ENCODE data around the gene CCDC148.

Gene CCDC148

DNA sequence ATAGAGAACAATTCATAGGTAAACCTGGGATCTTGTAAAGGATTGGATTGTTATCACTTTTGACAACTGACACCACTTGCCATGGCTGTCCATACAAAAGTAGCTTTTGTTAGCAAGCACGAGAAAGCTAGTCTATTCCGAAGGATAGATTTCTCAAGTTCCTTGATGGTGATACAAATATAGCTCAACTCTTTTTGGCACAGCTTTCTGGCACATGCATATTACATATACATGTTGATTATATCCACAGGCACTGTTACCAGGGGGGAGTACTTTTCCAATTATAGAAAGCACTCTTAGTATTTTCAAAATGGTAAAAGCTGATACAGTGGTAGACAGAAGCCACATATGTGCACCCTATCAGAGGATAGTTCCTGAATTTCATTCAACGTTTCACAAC lies 186.0 kb downstream of the CCDC148 start:
- Histone ChIP-seq H3K4me3 (ENCODE audit: insufficient read depth, low read length, poor library complexity, severe bottlenecking) (no peak overlapping the region), H3K9ac (ENCODE audit: low read length) (no peak overlapping the region), H3K27ac (ENCODE audit: low read depth, low read length) (no peak overlapping the region), H3F3A (ENCODE audit: insufficient read depth) (no peaks in the 10 kb centered on the region), H3K79me2 (ENCODE audit: insufficient read depth, low read length) (no peaks in the 10 kb centered on the region), H3K36me3 (ENCODE audit: low read length) (no peaks in the 10 kb centered on the region), H3K9me2 (replicated peaks; ENCODE audit: insufficient read depth, low read length) (no peaks in the 10 kb centered on the region), H3K9me3 (ENCODE audit: insufficient read depth, low read length) (no peaks in the 10 kb centered on the region), H4K20me1 (ENCODE audit: low read depth, low read length) (no peaks in the 10 kb centered on the region), H3K27me3 (ENCODE audit: low read length) (no peaks in the 10 kb centered on the region), H3K4me2 (ENCODE audit: low read depth, low read length, poor library complexity, severe bottlenecking) (no peak overlapping the region), H2AFZ (ENCODE audit: low read depth, low read length, severe bottlenecking) (no peak overlapping the region)
- TF ChIP-seq, protein P1, sequence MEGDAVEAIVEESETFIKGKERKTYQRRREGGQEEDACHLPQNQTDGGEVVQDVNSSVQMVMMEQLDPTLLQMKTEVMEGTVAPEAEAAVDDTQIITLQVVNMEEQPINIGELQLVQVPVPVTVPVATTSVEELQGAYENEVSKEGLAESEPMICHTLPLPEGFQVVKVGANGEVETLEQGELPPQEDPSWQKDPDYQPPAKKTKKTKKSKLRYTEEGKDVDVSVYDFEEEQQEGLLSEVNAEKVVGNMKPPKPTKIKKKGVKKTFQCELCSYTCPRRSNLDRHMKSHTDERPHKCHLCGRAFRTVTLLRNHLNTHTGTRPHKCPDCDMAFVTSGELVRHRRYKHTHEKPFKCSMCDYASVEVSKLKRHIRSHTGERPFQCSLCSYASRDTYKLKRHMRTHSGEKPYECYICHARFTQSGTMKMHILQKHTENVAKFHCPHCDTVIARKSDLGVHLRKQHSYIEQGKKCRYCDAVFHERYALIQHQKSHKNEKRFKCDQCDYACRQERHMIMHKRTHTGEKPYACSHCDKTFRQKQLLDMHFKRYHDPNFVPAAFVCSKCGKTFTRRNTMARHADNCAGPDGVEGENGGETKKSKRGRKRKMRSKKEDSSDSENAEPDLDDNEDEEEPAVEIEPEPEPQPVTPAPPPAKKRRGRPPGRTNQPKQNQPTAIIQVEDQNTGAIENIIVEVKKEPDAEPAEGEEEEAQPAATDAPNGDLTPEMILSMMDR (IDR thresholded peaks at IDR 0.05; ENCODE audit: insufficient read depth, low read length, poor library complexity, severe bottlenecking) = no peak
- no peak for TF ChIP-seq EZH2phosphoT487 (conservative IDR thresholded peaks at IDR 0.05; ENCODE audit: low read length)

DNA sequence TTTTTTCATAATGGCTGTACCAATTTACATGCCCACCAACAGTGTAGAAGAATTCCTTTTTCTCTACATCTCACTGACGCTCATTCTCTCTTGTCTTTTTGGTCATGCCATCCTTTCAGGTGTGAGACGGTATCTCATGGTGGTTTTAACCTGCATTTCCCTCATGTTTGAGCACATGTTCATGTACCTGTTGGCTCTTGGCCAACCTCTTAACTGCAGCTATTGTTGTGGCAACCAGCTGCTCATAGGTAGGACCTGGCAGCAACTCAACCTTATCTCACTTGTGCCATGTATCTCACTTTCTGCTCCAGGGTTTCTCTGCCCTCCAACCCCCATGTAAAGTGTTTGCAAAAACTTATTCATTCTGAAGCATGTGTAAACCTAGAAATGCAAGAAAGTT lies 187.4 kb downstream of the CCDC148 start:
- no peaks in the 10 kb centered on the region for H3K9me2 ChIP-seq (replicated peaks; ENCODE audit: insufficient read depth, low read length)
- H3K36me3 ChIP-seq (ENCODE audit: low read length) = no peaks in the 10 kb centered on the region
- no peak for TF ChIP-seq EZH2phosphoT487 (conservative IDR thresholded peaks at IDR 0.05; ENCODE audit: low read length)
- TF ChIP-seq, protein P1 (IDR thresholded peaks at IDR 0.05; ENCODE audit: insufficient read depth, low read length, poor library complexity, severe bottlenecking) = no peak
- H3K9ac ChIP-seq (ENCODE audit: low read length) = no peak overlapping the region
- no peaks in the 10 kb centered on the region for H3K9me3 ChIP-seq (ENCODE audit: insufficient read depth, low read length)
- no peaks in the 10 kb centered on the region for H4K20me1 ChIP-seq (ENCODE audit: low read depth, low read length)
- no peak overlapping the region for H3K27ac ChIP-seq (ENCODE audit: low read depth, low read length)
- H3F3A ChIP-seq (ENCODE audit: insufficient read depth) = no peaks in the 10 kb centered on the region
- no peak overlapping the region for H3K4me3 ChIP-seq (ENCODE audit: insufficient read depth, low read length, poor library complexity, severe bottlenecking)
- H3K27me3 ChIP-seq (ENCODE audit: low read length) = no peaks in the 10 kb centered on the region
- no peaks in the 10 kb centered on the region for H3K79me2 ChIP-seq (ENCODE audit: insufficient read depth, low read length)
- no peak overlapping the region for H3K4me2 ChIP-seq (ENCODE audit: low read depth, low read length, poor library complexity, severe bottlenecking)
- H2AFZ ChIP-seq (ENCODE audit: low read depth, low read length, severe bottlenecking) = no peak overlapping the region

DNA sequence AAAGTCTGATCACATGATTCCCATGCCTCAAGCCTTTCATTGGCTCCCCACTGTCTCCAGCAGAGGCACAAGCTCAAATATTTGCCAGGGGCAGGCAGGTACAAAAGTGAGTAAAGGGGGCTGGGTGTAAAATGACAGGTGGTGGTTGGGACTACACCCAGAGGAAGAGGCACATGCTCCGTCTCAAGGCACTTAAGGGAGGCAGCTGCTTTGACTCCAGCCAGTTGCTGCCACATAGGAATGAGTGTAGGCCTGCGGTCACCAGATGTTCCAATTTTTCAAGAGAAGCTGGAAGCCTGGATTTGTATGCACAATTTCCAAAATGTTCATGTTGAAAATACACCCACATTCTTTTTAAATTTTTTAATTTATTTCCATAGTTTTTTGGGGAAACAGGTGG lies 190.4 kb downstream of the CCDC148 start:
- Histone ChIP-seq H3K79me2 (ENCODE audit: insufficient read depth, low read length) (no peaks in the 10 kb centered on the region), H3K4me2 (ENCODE audit: low read depth, low read length, poor library complexity, severe bottlenecking) (no peak overlapping the region), H3K27me3 (ENCODE audit: low read length) (no peaks in the 10 kb centered on the region), H4K20me1 (ENCODE audit: low read depth, low read length) (no peaks in the 10 kb centered on the region), H3K4me3 (ENCODE audit: insufficient read depth, low read length, poor library complexity, severe bottlenecking) (no peak overlapping the region), H3F3A (ENCODE audit: insufficient read depth) (no peaks in the 10 kb centered on the region), H3K27ac (ENCODE audit: low read depth, low read length) (no peak overlapping the region), H3K36me3 (ENCODE audit: low read length) (no peaks in the 10 kb centered on the region), H3K9me3 (ENCODE audit: insufficient read depth, low read length) (no peaks in the 10 kb centered on the region), H3K9me2 (replicated peaks; ENCODE audit: insufficient read depth, low read length) (no peaks in the 10 kb centered on the region), H2AFZ (ENCODE audit: low read depth, low read length, severe bottlenecking) (no peak overlapping the region), H3K9ac (ENCODE audit: low read length) (no peak overlapping the region)
- TF ChIP-seq, protein P1 (IDR thresholded peaks at IDR 0.05; ENCODE audit: insufficient read depth, low read length, poor library complexity, severe bottlenecking) = no peak
- no peak for TF ChIP-seq EZH2phosphoT487 (conservative IDR thresholded peaks at IDR 0.05; ENCODE audit: low read length)
